HG03521 (cell line): ENCODE results near the gene GFM1.
A peak's percentile ranks its signal among the peaks of the same experiment; 100 is the strongest.

Source experiments
- ATAC-seq: cut with Tn5 transposase; IDR thresholded peaks from one replicate; pipeline ENCODE4 v1.9.1; 2021; ENCODE audit warnings: mild to moderate bottlenecking, moderate library complexity; ENCODE audit not compliant: unreplicated experiment

The GFM1 gene

GRCh38 chr3:158644345-158644908, at the start of gene GFM1:
Gene GFM1 (plus strand): TSS chr3:158644527. CDS start chr3:158644635, 108 bp downstream.
- peak; percentile 98 for ATAC-seq

GRCh38 chr3:158600787-158601186, 43.5 kb upstream of the GFM1 start:
- ATAC-seq: no peak

GRCh38 chr3:158602227-158602626, 42.1 kb upstream of the GFM1 start:
- ATAC-seq: no peak

GRCh38 chr3:158617982-158618875, 26.1 kb upstream of the GFM1 start:
- no peak for ATAC-seq

- no peak for ATAC-seq
Observed at GRCh38 chr3:158625881-158626280, 18.4 kb upstream of the GFM1 start.

- no peak for ATAC-seq
Observed at GRCh38 chr3:158631981-158632380, 12.3 kb upstream of the GFM1 start.

GRCh38 chr3:158640646-158641045, 3.7 kb upstream of the GFM1 start:
- ATAC-seq: no peak

- no peak for ATAC-seq
Observed at GRCh38 chr3:158642005-158642404, 2.3 kb upstream of the GFM1 start.

- ATAC-seq: no peak
Observed at GRCh38 chr3:158642474-158643210, 1.7 kb upstream of the GFM1 start.

GRCh38 chr3:158649791-158650190, 5.5 kb downstream of the GFM1 start:
- ATAC-seq: no peak

- no peak for ATAC-seq
Observed at GRCh38 chr3:158651192-158651591, 6.9 kb downstream of the GFM1 start.

GRCh38 chr3:158652463-158652862, 8.1 kb downstream of the GFM1 start:
- no peak for ATAC-seq

GRCh38 chr3:158658889-158659288, 14.6 kb downstream of the GFM1 start:
- ATAC-seq: no peak

- ATAC-seq: peak; percentile 96
Observed at GRCh38 chr3:158659454-158660237, 15.3 kb downstream of the GFM1 start.

GRCh38 chr3:158660711-158661110, 16.4 kb downstream of the GFM1 start:
- ATAC-seq: no peak

- no peak for ATAC-seq
Observed at GRCh38 chr3:158663246-158663645, 18.9 kb downstream of the GFM1 start.

- no peak for ATAC-seq
Observed at GRCh38 chr3:158663832-158664231, 19.5 kb downstream of the GFM1 start.

GRCh38 chr3:158666416-158666815, 22.1 kb downstream of the GFM1 start:
- no peak for ATAC-seq

GRCh38 chr3:158668506-158668905, 24.2 kb downstream of the GFM1 start:
- no peak for ATAC-seq

GRCh38 chr3:158671821-158672214, 27.5 kb downstream of the GFM1 start:
- ATAC-seq: peak; percentile 2
